C4-2B (cell line): ENCODE measurements around the gene HMGXB3.

Experiments
- CTCF ChIP-seq: fragments of 450-650 bp; conservative IDR thresholded peaks from 2 replicates; pipeline ENCODE4 v1.5.1; 2017; ENCODE audit warnings: mild to moderate bottlenecking
- ZFX ChIP-seq: fragments of 450-650 bp; IDR thresholded peaks from 2 replicates; pipeline ENCODE4 v1.6.1; 2017

GRCh38 chr5:150024346-150024984 lies 23.9 kb downstream of the HMGXB3 start:
- TF ChIP-seq CTCF (no peak), ZFX (no peak)
